HG03521 (cell line): ENCODE measurements around the gene PDE4B.
A peak's percentile ranks its signal among the peaks of the same experiment; 100 is the strongest.

Experiments used
- ATAC-seq: cut with Tn5 transposase; IDR thresholded peaks from one replicate; pipeline ENCODE4 v1.9.1; 2021; ENCODE audit warnings: mild to moderate bottlenecking, moderate library complexity; ENCODE audit not compliant: unreplicated experiment

The PDE4B gene

DNA sequence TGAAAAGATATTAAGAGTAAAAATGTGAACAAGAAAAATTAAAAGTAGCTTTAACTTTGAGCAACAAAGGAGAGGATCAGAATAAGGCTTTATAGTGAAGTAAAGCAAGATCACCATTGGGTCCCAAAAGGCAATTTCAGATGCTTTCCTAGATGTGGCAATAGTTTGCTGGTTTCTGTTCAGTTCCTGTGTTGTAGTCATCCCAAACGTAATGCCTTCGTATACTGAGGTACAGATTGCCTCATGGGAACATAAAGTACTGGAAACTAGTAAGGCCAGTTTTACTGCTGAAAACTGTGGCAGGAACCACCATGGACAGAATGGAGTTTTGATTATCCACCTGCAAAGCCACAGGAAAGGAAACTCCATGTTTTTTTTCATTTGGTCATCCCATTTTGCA is 457.8 kb downstream of the PDE4B start:
- no peak for ATAC-seq

DNA sequence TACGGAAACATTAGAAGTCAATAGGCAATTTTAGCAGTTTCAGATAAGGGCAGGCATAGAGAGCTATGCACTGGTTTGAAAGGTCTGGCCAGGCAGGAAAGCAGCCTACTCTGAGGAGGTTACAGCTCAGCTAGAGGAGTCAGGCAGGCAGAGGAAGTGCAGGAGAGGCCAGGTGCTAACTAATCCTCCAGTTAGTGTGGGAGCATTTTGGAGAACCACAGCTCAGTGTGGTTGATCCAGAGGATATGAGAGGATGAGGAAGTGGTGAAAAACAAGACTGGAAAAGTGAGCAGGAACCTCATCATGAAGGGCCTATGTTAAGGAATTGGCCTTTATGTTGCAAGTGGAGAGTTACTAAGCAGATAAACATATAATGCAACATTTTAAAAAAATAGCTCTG is 458.9 kb downstream of the PDE4B start:
- ATAC-seq = no peak

DNA sequence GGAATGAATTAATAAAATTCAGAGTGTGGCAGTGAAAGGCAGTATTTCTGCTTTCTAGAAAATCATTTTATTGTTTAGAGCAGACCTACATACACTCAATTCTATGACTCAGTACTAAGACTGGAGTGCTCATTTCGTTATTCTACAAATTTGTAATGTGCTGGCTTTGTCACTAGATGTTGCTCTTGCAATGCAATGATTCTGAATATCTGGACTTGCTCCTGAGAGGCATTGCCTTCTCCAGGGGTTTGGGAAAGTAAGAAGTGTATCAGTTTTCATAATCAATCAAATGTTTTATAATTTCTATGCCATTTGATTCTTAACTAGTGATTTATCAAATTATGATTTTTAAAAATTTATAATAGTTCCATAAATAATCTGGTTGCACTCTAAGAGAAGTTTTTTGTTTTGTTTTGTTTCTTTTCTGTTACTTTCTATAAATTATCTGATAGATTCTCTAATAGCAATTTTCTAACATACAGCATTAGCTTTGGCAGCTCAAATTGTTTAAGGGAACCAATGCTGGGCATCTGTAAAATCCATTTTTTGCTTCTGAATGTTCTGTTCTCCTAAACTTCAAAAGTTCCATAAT is 460.7 kb downstream of the PDE4B start:
- ATAC-seq = peak; percentile 59

DNA sequence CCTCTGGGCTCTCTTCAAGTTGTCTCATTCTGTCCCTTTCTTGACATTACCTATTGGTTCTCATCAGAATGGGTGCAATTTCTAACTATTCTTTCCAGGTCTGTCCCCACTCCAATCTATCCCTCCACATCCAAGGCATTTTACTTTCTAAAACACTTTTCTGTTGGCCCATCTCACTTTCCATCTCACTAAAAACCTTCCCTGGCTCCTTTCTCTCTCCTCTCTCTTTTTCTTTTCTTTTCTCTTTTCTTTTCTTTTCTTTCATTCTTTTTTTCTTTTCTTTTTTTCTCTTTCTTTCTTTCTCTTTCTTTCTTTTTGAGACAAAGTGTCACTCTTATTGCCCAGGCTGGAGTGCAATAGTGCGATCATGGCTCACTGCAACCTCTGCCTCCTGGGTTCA is 462.1 kb downstream of the PDE4B start:
- no peak for ATAC-seq

DNA sequence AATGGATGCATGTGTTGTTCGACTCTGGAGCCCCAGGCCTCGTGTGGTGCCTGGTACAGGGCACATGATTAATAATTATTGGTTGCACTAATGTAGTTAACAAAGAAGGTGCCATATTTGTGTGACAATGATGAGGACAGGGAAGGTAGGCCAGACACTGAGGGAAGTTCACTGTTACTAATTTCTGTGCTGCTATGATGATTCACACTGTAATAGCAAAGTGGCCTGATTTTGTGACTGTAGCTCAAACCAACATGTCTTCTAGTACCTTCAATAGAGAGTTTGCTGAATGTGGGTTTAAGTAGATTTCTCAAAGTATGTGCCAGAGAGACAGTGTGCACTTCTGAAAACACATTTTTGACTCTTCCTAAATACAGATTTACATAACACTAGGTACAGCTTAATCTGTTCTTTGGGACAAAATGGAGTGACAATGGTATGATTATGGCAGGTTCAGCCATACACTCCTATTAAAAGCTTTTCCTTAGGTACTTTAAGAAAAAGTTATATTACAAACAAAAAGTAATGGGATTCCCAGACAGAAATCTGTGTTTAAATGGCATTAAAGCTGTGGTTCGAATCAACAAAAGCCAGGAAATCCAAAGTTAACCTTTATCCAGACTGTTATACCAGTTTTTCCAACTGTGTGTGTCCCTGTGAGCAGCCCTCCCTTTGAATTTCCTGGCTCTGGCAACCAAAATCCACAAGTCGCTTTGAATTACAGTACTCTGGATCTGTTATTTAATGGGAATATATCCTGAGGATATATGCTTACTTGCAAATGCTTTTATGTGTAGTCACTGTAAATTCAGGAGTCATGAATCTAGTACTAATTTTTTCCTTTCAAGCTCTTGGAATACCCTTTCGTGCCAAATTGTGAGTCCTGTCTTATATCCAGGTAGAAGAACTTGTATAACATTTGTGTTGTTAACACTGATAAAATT is 464.2 kb downstream of the PDE4B start:
- no peak for ATAC-seq

DNA sequence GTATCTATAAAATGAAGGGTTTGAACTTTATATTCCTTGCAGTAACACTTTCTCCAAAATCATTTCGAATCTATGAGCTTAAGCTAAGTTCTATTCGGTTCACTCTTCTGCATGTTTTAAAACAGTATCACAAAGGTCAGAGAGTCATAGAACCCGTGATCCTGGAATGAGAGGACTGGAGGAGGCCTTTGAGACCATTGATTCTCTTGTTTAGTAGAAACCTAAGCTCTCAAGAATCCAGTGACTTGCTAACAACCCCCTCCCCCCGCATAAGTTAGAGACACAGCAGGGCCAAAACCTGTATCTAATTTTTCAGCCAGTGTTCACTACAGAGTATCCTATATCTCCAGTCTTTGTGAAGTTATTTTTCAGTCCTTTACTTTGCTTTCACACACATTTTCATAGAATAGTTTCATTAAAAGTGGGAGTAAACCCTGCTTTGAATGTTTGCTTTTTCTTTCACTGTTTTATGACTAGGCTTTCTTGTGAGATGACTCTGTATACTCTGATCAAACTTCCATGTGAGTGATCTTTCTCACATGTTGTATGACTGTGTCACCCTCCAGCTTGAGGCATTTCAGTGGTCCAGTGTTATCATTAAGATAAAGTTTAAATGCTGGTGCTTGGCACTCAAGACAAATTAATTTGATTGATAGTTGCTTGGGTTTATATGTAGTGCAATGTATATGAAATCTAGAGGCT is 465.9 kb downstream of the PDE4B start:
- peak; percentile 60 for ATAC-seq

DNA sequence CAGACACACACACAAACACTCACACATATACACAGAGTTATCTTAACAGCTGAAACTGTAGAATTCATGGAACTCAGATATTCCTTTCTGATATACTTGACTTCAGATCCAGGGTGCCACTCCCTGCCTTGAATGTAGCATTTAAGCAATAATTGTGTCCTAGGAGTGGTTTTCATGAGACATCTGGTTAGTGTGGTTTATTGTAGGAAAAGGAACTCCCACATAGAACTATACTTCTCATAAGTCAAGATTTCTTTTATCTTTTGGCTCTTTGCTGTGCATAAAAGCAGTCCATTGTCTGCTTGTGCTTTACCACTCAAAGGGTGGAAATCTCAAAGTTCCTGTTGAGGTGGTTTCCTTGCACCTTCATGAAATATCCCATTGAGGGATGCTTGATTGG is 468.7 kb downstream of the PDE4B start:
- ATAC-seq = no peak

DNA sequence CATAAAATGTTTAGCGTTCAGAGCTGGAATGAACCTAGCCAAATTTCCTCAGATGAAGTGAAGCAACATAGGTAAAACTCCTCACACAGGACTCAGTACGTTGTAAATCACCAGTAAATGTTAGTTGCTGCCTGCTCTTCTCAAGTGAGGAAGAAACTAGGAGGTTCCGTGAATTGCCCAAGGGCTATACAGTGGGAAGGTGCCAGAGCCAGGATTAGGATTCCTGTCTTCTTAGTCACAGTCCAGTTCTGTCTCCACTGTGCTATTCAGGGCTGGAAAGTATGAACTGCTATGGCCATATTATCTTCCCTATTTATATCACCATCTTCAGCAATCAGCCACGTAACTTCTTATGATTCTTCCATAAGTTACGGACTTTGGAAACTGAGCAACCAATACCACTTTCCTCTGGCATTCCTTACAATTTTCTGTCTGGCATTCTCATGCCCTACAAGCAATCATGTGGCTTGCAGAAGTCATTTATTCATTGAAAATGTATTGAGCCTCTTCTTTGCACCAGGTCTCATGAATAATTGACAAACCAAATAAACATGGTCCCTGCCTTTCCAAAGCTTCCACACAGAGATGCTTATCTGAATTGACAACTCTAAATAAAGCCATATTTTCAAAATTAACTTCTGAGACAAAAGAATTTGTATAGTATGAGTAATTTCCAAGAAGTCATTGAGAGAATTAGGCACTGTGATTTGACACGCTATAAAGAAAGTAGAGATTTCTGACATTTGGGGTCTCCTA is 469.7 kb downstream of the PDE4B start:
- no peak for ATAC-seq

DNA sequence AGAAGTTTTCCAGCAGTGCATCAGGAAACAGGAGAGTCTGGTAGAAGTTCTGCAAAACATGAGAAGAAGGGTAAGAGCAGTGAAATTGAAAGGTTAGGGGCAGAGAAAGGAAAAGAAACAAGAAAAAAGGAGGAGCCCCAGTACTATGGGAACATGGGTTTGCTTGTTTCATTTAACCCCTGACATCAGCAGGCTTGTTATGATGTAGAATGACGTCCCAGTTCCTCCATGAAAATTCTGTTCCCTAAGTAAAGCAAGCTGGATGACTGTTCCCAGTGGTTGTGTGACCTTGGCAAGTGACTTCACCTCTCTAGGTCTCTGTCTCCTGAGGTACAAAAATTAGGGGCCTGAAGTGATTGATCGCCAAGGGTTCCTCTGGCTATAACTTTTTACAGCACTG is 472.6 kb downstream of the PDE4B start:
- ATAC-seq = no peak

DNA sequence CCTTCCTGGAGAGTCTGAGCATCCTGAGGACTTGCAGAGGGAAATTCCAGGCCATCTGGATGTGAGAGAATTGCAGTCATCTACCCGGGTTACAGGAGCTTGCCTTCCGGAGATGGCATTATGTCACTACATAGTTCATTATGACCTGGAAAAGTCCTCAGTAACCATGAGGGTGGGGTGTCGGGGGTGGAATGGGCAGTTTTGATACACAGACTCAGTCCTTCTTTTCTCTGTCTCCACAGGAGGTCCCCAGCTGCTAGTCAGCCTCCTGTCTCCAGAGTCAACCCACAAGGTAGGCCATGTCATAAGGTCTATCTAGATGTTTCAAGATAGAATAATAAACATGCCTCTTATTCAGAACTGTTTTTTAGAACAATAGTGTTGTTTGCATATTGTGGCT is 473.1 kb downstream of the PDE4B start:
- ATAC-seq = no peak

DNA sequence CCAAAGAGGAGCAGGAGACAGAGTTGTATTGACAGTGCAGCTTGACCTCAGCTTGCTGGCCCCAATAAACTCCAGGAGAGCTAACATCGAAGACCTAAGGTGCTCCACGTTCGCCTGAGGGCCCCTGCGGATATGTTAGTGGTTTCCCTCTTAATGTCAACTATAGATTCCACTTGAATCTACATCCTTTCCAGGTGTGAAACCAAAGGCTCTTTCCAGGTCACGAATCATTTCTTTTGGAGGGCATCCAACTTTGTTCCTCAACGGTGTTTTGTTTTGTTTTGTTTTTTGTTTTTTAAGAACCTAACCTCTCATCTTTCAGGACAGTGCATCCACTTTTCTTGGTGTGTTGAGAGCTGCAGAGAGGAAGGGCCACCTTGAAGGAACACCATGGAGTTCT is 473.7 kb downstream of the PDE4B start:
- no peak for ATAC-seq

DNA sequence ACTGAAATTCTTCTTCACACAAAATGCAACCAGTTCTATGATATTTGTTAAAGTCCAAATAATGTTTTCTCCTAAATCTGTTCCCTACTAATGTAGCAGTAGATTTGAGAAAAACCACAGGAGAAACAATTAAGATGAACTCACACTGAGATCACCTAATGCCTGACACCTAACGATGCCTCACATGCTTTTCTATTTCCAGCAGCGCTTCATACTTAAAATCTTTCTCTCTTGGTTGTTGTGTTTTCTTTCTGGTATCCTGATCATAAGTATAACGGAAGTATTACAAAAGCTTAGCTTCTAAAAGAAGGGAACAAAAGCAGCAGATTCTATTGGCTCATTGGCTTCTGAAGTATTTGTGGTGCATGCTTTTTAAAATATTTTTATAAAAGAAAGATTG is 474.1 kb downstream of the PDE4B start:
- ATAC-seq = no peak

DNA sequence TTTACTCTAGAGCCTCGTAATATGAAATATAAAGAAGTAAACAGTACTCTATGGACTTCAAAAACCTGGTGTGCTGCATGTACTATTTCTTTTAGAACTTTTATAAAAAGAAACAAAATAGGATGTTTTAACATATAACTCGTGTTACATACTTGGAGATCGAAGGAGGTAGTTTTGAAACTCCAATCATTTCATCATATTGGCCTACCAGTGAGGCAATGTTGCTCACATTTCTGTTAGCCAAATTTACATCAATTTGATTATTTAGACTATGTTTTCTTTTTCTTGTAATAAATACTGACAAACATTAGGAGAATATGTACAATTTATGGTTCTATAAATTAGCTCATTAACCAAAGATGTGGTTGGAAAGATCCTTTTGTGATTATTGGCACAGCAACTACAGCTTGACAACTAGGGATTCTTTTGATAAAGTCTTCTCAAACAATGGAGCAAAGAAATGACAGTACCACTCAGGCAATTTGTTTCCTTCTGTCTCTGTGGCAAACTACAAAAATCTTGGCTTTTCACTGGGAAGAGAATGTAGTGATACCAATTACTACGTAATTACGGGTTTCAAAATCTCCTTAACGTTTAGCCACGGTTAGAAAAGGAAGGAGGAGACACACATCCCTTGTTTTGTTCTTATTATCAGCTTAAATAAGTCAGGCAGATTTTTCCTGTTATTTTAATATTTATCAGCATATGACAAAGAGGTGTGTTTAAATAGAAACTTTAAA is 474.7 kb downstream of the PDE4B start:
- no peak for ATAC-seq

DNA sequence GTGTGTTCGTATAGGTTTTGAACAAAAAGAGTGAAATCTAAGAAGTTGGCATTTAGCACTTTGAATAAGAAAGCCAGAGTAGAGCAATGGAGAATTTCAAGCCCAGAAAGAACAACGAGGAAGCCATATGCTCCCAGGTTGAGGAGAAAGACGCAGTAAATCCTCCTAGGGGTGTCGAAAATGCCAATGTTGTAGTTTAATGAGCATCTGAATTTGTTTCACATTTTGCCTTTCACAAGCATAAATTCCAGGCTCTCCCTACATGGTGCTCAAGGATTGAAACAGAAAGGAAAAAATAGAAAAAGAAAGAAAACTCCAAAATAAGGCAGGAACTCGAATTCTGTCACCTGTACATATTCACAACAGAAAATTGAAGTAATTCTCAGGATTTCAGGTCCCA is 476.5 kb downstream of the PDE4B start:
- no peak for ATAC-seq

DNA sequence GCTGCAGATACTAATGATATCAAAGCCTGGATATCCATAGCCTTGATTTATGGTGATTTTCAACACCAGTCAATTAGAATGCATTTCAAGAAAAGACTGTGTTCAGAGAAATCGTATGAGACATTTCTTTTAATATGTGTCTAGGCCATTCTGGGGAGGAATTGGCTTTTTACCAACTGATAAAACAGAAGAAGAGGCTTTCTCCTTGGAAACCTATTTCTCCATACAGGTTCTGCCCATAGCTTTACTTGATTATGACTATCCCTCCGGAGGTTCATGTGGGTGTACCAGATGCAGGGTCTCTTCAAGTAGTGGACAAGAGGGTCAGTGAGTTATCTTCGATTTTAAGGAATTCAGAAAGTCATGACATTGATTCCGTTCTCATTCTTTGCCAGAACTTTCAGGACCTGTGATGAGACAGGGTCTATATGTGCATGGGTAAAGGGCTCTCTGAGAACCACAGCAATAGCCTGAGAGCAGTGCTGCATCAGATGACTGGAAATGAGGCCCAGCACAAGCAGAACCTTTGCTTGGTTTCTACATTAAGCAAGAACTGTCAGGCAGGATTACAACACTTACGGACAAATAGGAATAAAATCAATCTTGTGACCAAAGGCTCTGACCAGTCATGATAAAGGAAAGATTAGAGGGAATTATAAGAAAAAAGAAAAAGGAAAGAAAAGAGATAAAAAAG is 477.6 kb downstream of the PDE4B start:
- ATAC-seq = no peak

DNA sequence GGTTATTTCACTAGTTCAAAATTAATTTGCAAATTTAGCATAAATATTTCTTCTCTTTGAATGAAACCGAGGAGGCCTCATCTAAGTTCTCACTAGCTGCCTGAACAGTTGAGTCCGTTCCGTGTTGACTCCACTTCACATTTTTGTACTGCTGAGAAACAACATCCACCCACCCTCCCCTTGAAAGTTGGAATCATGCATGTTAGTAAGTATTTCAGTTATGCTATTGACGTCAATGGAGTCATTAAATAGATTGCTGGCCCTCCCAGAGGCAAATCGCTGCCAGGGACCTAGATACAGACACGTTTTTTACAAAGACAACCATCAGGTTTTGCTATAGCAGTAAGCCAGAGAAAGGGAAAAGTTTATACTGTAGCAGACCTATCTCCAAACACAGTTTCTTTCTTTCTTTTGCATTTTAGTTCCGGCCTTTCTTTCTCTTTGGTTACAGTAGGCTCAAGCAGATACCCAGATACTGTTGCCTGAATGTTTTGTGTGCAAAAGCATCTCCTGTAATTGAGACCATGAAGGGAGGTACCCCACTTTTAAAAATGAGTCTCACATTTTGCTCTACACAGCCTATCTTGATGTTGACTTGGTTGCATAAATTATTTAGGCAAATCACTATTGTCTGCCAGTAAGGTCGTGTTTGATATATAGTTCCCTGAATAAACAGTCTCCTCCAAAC is 478.7 kb downstream of the PDE4B start:
- no peak for ATAC-seq

DNA sequence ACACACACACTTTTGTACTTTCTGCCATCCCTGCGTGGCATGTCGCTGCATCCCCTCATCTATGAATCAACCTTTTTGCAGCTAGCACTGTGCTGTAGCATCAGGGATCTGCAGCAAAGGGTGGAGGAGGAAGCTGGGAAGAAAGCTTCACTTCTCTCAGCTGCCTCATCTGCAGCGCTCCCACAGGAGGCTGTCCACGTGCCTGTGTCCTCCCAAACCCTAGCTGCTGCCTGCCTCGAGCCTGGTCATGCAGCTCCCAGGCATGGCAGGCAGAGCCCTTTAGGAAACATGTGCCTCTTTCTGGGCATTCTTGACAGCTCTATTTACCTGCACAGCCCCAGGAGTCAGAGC is 479.2 kb downstream of the PDE4B start:
- no peak for ATAC-seq

DNA sequence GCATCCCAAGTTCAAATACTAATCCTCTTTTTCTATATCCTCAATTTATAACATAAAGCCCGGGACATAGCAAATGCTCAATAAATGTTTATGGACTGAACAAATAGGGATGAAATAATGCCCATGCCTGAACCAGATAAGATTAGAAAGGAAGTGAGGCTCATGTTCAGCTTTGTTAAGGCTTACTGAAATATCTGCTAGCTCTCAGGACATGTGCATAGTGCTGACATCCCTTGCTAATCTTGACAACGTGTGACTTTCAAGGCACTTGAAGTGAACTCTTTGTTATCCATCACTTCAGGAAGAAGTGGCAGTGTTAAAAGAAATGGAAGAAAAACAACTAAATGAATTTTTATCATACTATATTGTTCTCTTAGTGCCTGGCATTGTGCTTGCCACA is 481.0 kb downstream of the PDE4B start:
- ATAC-seq = no peak

DNA sequence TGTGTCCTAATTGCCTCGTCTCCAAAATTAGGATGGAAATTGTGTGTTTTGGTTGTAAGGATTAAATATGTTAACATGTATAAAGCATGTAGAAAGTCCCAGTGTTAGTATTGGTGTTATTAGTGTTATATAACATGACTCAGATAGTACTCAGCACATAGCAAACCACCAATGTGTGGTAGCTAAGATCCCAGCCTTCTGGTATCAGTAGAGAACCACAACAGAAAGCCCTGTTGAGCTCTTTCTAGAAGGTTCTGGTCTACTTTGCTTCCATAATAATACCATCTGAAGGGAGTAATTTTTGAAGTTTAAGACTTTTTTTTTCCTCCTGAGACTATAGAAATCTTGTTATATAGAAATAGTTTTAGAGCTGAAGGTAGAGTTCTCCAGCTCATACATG is 481.9 kb downstream of the PDE4B start:
- ATAC-seq = peak; percentile 42
